GM18868 (cell line): ENCODE data around the gene PDE4D.

ENCODE experiments used
- ATAC-seq: cut with Tn5 transposase; IDR thresholded peaks from one replicate; pipeline ENCODE4 v1.9.1; 2021; ENCODE audit warnings: mild to moderate bottlenecking, moderate library complexity; ENCODE audit not compliant: unreplicated experiment

The PDE4D gene

DNA sequence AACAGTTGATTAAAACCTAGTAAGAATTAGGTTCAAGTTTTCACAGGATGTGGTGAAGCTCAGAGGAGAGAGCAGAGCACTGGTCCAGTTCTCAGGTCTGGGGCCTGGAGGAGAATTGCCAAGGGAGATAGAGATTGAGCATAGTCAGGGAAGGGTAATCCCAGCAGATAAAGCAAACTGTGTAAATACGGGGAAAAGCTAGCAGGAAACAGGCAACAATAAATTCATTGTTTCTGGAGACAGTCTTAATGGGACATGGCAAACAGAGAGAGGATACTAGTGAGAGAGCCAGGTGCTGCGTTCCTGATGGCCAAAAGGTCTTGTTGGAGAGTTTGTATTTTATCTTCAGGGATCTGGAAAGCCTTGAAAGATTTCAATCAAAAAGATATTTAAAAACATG is 333.0 kb downstream of the PDE4D start:
- no peak for ATAC-seq

DNA sequence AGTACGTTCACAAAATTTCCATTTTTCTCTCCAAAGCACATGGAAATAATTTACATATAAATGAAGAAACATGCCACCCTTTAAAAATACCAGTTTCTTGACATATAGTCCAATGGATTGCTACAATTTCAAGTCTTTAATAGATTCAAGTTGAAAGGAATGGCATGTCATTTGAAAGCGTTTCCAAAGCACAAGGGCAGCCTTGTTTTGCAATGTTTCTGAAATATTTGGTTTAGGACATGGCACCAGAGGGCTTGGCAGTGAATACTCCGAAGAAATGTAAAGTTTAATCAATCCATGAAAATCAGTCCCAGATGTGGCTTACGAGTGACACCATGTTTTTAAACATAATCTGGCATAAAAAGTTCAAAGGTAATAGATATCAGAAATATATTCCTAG is 333.7 kb downstream of the PDE4D start:
- ATAC-seq: no peak

DNA sequence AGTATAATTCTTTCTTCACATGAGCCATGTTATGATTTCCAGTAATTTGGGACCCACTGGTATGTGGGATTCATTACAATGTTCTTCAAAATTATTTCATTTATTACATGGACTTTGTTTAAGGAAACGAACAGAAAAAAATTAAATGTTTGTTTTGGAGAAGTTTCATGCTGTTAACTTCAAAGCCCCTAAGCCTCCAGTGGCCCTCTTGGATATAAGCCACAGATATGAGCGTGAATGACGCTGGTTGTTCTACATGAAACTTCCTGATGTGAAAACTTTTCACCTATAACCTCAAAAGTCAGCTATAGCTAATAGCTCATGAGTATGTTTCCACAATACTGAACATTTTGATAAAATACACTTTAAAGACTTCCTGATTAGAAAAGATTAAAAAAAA is 334.2 kb downstream of the PDE4D start:
- ATAC-seq: no peak

DNA sequence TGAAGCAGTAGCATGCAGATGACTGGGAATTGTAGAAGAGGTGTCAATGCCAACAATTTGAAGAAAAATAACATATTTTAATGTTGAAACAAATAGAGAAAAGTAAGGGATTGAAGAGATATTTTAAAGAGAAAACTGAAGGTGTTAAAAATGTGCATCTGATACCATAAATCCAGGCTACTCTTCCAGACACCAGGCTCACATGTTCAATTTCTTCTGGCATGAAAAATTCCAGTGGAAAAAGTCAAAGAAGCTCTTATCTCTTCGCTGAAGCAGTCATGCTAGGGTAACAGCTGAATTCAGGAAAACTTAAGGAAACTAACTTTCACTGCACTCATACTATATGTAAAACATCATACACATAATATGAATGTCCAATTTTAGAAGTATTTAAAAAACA is 335.0 kb downstream of the PDE4D start:
- no peak for ATAC-seq

DNA sequence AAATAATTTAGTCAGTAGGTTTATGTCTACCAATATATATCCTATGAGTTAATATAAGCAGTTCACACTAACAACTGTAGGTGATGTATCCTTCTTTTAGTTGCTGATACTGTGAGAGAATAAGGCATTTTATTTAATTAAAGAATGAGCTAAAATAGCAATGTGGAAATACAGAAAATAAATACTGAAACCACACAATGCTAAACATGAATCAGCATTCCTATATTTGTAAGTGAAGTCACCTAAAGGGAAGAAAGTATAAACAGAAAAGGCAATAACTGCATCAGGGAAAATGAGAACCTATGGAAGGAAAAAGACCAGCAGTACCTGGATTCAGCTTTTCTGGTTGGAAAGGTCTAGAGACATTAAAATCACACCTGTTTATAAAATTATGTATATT is 336.0 kb downstream of the PDE4D start:
- ATAC-seq: no peak

DNA sequence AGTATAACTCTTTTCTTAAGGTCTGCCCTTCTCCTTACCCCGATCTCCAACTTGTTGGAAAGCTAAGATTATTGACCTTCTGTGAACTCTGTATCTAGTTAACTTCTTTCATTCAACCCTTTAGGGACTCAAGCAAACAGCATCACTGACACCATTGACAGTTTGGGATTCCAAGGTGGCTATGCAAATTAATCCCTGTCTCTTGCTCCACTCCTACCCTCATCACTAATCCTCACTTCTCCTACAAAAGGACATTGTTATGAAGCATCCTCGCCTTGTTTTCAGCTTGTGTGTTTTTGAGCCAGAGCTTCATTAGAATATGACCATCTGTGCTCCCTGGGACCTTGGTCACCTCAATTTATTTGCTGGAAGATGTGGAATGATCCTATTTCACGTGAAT is 337.9 kb downstream of the PDE4D start:
- ATAC-seq: no peak

DNA sequence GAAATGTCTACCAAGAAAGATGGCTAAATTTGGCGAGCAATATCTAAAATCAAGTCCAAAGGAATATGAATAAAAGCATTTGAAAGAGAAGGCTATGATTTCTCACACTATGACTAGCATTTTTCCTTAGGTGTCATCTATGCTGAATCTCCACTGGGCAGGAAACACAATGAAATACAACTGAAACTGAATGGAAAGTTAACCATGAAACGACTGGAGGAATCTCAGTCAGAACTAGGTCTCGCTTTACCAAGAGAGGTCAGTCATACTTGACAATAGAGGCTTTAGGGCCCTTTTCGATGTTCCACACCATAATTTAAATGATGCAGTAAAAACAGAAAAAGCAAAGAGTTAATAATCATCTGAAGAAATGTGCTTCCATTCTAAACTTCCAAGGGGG is 339.0 kb downstream of the PDE4D start:
- ATAC-seq: no peak

DNA sequence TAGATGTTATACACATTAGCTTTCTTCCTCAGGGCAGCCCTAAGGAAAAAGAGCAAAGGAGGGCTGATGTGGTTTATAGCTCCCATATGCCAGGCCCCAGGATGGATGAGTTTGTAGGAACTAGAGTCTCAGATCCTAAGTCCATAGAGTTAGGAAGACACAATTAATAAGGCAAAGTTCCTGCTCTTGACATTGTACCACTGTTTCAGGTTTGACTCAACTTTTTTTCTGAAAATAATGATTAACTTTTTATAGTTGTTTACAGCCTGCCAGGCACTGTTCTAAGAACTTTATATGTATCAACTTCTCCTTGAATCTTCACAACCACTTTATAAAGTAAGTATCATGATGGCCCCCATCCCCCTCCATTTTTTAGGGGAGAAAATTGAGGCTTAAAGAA is 339.5 kb downstream of the PDE4D start:
- no peak for ATAC-seq

DNA sequence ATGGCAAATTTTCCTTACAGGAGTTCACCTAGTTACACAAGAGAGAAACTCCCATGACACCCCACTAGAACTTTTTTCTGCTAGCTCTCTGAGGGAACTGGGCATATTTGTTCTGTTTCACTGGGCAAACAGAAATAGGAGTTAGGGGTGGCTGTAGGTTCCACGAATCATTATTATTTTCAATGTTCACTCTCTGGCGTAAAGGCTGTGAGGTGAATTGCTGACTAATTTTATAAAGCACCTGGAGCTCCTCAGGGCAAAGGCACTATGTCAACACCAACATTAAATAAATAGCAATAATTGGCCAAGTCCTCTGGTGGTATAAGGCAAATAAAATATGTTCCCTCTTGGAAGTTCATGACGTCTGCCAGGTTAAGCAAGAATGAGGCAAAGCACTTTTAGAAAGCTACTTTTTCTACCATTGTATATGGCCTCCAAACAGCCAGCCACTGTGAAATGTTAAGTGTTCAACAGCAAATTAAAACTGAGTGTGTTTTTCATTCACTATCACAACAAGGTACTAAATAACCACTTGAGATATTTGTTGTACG is 344.6 kb downstream of the PDE4D start:
- ATAC-seq: no peak

DNA sequence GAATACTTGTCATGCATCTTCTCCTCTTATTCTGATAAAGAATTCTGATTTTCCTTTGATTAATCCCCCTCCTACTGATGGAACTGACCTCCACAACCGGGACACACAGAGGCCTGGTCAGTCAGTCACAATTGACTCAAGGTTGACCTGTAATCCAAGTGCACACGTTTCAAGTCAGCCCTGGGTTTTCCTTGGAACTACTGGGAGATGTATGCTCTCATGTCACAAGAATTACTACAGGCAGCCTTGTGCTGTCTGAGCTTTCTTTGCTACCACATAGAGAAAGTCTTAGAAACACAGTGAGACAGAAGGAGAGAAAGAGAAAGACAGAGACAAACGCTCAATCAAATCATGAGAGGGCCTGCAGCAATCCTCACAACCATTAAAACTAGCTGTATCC is 345.8 kb downstream of the PDE4D start:
- no peak for ATAC-seq

DNA sequence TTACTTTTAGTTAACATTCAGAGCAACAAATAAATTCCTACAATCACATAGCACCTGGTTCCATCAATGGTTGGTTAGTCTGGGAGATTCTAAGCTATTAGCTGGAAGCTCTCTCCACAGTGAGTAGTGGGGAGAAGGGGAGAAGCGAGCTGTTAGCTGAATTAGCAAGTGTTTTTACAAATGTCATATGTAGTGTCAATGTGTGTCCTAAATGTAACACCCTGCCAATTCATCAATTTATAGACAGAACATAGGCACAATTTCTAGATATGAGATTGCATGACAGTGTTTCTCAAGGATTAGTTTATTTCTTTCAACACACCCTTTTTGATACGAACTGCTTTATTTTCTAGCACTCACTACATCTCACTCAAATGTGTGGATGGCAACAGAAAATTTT is 349.0 kb downstream of the PDE4D start:
- ATAC-seq: no peak

DNA sequence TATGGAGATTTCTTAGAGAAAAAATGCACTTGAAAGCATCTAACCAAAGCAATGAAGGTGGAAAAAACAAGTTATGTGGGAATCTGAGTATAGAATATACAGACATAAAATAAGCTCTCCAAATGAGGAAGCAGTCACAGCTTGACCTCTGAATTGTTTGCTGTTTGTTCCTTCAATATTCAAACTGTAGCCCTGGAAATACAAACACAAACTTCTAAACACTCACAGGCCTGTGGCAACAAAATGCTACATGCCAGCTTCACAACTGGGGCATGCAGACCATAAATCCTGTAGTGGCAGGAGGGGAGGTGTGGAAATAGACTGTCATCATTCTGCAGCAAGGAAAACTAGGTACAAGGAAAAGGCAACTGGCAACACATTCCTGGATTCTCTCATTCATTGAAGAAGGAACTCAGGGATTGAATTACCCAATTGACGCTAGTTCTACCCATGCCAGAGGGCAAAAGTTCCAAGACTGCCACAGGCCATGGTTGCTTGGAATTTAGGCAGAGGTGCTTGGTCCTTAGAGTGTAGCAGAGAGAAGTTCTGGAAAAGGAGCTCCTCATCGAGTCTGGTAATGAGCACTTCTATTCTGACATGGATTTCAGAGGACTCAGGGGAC is 349.6 kb downstream of the PDE4D start:
- no peak for ATAC-seq

DNA sequence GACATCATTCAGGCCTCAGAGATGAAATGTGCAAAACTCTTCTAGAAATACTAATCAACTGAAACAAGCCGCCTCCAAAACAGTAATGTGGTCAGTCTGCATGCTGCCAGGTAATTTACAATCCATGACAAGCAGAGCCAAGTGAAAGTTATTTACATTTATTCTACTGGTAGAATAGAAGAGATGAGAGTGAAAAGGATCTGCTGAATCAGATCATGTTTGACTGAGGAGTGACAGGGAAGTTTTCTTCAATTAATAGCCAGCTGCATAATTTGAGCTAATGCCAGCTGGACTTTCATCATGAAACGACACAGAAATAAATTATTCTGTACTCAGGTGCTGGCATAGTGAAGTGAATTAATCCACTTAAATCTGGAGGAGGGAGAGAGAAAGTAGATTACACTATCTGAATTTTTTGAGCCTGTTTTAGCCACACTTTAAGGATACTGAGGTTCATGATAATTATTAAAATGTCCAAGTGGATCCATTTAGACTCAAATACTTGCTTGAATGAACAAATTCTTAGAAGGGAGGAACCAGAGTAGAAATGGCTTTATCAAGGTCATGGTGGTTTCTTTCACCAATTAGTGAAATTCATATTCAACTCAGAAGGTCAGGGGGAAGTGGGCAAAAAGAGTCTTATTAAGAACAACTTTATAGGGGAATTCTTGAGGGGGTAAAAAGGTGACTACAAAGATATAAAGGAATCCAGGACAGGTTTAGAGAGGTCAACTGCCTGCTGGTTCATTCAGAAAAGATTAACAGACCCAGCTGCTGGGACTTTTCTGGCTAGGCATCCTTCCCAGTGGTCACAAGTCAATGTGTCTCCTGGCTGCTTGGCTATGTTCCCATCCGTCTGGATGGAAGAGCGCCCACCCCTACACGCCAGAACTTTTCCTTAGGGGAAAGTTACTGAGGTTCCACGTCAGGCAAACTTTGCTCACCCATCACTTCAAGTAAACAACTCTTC is 350.4 kb downstream of the PDE4D start:
- no peak for ATAC-seq

DNA sequence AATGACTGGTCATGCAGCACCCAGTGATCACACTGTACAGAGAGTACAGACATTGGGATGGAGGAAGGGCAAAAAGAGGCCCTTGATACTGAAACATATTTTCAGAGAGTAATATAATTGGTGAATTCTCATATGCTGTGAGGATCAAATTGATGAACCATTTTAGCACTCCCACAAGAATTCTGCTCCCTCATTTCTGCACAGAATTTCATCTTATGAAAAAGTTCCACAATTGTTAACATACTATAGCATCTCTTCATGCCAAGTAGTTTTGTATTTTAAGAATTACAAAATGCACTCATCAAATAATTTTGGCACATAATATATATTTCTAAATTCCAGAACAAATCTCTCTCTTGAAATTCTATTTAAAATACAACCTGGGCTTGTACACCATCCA is 351.2 kb downstream of the PDE4D start:
- no peak for ATAC-seq

DNA sequence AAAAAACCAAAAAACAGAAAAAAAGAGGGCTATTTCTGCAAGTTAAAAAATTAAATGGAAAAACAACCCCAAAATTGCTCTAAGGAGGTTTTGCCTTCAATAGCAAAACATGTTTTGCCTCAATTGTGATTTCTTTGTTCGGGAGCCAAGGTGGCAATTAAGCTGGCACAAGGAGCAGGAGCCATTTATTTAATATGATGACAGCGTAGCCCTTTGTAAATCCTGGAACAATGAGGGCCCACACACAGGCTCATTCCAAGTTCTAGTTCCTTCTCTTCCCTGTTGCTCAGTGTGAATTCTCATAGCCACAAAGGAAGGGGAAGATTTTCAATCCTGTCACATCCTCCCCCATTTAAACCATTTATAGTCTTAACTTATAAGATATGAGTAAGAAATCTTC is 353.2 kb downstream of the PDE4D start:
- ATAC-seq: no peak

DNA sequence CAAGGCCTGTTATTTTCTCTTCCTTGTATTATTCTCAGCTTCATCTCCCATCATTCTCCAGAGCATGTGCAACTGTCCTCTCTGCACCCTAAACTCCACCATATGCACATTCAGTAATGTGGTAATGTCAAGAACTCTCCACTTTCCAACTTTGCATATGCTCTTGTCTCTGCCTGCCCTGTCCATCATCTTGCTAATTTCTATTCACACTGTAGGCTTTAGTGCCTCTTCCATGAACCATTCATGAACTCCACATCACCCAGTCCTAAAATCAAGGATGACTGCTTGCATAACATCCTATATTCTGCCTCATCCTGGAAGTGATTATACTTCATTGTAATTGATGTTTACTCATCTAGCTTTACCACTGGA is 354.8 kb downstream of the PDE4D start:
- no peak for ATAC-seq

DNA sequence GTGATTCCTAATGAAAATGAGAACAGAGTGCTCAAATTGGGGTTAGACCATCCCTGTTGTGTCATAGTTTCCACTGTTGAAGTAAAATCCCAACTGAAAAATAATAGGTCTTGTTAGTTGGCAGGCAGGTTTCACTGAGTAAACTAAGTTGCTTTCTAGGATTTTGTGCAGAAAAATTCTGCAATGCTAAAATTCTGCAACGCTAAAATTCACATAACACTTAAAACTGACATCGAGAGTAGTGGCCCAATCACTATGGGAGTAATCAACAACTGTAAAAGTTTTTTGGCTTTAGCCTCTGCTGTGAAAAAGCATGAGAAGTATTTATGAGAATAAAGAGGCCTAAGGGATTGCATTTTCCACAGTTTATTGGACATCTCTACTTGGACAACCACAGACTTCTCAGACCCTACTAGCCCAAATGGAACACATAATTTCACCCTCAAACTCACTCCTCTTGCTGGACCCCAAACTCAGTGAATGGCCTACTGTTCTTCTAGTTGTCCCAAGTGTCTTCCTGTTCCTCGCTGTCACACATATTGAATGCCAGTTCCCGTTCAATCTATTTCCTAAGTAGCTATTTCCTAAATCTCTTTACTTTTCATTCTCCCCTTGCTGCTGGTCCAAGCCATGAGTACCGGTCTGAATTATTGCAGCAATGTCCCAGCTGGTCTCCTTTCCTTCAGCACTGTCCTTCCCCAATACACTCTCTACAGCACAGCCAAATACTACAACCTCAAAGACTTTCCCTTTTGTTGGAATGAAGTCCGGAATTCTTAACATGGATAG is 355.4 kb downstream of the PDE4D start:
- no peak for ATAC-seq

DNA sequence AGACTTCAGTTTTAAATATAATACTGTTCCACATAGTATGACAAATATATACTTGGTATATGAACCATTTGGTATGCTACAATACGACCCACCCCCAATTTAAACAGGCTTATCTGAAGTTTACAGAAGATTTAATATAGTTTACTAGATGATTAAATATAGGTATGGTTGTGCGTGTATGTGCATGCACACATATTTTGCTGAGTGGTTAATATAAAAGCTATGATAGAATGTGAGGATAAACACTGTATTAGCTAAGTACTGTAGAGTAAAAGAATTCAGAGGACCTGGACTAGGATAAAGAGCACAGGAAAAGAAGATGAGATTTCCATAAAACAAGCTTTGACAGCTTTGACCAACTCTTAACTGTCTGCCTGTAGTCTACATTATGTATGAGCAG is 356.7 kb downstream of the PDE4D start:
- no peak for ATAC-seq

DNA sequence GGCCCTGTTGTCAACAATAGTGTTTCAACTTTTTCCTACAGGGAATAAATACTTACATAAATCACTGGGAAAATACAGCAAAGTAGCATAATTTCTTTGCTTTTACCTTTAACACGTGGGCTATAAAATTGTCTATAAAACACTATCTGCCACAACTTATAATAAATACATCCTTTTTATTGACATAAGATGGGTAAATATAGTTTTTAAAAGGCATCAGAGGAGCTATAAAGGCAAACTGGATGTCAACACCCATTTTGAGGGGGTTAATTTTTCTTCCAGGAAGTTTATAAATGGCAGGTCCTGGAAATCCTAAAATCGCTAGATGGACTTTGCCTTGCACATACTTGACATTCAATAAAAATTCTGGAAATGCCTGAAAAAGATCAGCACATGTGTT is 358.0 kb downstream of the PDE4D start:
- ATAC-seq: no peak

DNA sequence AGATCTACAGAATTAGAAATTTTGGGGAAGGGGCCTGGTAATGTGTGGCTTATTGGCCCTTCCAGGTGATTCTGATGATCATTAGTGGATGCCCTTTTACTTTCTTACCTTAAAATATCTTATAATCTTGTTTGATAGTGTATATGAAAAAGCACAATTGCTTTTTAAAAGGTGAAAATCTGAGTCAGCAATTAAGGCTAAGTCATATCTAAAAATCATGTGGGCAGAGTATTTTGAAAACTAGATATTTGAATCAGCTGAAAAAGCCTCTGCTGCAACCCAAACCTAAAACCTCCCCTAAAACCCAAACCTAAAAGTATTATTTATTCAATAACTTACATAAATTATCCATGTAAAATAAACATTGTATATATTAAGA is 359.8 kb downstream of the PDE4D start:
- no peak for ATAC-seq

DNA sequence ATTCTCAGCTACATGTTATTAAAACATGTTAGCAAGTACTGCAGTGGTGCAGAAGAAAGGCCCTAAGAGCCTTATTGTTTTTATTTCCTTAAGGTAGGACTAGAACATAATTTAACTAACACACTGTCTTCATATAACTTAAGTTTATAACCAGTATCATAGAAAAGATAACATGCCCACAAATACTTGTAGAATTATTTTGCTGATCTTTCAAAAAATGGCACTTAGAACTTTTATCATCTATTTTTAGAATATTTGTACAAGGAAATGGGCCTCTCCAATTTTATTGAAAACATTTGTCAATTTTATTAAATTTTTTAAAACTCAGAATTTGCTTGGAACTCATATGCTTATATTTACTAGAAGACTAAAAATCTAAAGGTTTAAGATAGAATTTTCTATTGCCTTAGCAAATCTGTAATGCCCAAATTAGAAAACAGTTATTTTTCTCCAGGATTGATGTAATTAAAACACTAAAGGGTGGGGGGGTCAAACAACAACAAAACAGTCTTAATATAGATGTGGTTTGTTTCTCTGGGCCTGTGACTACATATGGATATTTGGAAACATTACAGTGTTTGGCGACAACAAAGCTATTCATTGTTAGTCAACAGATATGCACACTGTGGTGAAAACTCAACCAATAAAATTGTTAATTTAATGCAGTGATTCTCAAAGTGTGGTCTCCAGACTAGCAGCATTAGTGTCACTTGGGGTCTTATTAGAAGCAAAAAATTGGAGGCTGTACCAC is 360.4 kb downstream of the PDE4D start:
- no peak for ATAC-seq
